SK-N-SH (cell line): ENCODE results near the gene MACROD2. TPM values are rescaled to one million over a fixed set of nuclear protein-coding genes. Genes with fewer than 3 reads are reported as not detected.

Experiments
- CTCF ChIA-PET: fragments of 300-600, 350-600 bp; formaldehyde crosslinking; extraction: SDS; loops from one replicate; lab custom pipeline; 2021; lab: Yijun Ruan, JAX
- POLR2A ChIA-PET: fragments of 350-600 bp; sonication (Branson Sonifier 250); formaldehyde crosslinking; extraction: SDS; loops from one replicate; lab custom pipeline; 2020; ENCODE audit warnings: antibody characterized with exemption, inconsistent platforms; lab: Yijun Ruan, JAX
- DNase-seq: peaks from one replicate; pipeline ENCODE4 v3.0.0; 2012
- H2AFZ ChIP-seq: fragments of 200-600 bp; sonication (generic); 2 replicates; pipeline ENCODE4 v1.8.1; 2016; ENCODE audit warnings: antibody characterized with exemption, mild to moderate bottlenecking, low read depth
- H3F3A ChIP-seq: fragments of 200-600 bp; sonication (generic); replicated peaks from 2 replicates; pipeline ENCODE3; 2016; ENCODE audit warnings: antibody characterized with exemption, mild to moderate bottlenecking; ENCODE audit not compliant: insufficient read depth
- H3K27ac ChIP-seq, 2 experiments: fragments of 200-500 bp in 1 of 2; fragments of 200-600 bp in 1 of 2; sonication (Bioruptor generic) in 1 of 2; sonication (generic), shearing (Covaris generic) in 1 of 2; 2 replicates each; pipeline versions ENCODE4 v1.5.1 to v1.6.1; 2014 to 2016; ENCODE audit warnings: low read depth in 2 of 2, inconsistent platforms in 1 of 2, low read length in 1 of 2, mild to moderate bottlenecking in 1 of 2, mixed read lengths in 1 of 2
- H3K27me3 ChIP-seq: fragments of 200-600 bp; sonication (generic), shearing (Covaris generic); 2 replicates; pipeline ENCODE4 v1.6.1; 2016; ENCODE audit warnings: mixed run types; ENCODE audit not compliant: insufficient read depth
- H3K36me3 ChIP-seq, 2 experiments: fragments of 200-500 bp in 1 of 2; fragments of 200-600 bp in 1 of 2; sonication (Bioruptor generic) in 1 of 2; sonication (generic) in 1 of 2; replicated peaks in 1 of 2; 2 replicates each; pipeline versions ENCODE3 to v1.5.1; 2014 to 2016; ENCODE audit warnings: low read length in 1 of 2, mild to moderate bottlenecking in 1 of 2; ENCODE audit not compliant: insufficient read depth in 2 of 2, control insufficient read depth in 1 of 2
- H3K4me1 ChIP-seq, 2 experiments: fragments of 200-500 bp in 1 of 2; fragments of 200-600 bp in 1 of 2; sonication (Bioruptor generic) in 1 of 2; sonication (generic), shearing (Covaris generic) in 1 of 2; 2 replicates each; pipeline versions ENCODE4 v1.5.1 to v1.6.1; 2014 to 2016; ENCODE audit warnings: low read depth in 1 of 2, low read length in 1 of 2, mixed run types in 1 of 2; ENCODE audit not compliant: insufficient read depth in 2 of 2, control insufficient read depth in 1 of 2
- H3K4me2 ChIP-seq: fragments of 200-600 bp; sonication (generic), shearing (Covaris generic); 2 replicates; pipeline ENCODE4 v1.6.1; 2017; ENCODE audit warnings: mixed run types
- H3K4me3 ChIP-seq, 2 experiments: fragments of 200-500 bp in 1 of 2; fragments of 200-600 bp in 1 of 2; sonication (Bioruptor generic) in 1 of 2; sonication (generic), shearing (Covaris generic) in 1 of 2; 2 replicates each; pipeline versions ENCODE4 v1.5.1 to v1.8.1; 2014 to 2016; ENCODE audit warnings: low read depth in 2 of 2, inconsistent platforms in 1 of 2, low read length in 1 of 2, mild to moderate bottlenecking in 1 of 2, mixed read lengths in 1 of 2, moderate library complexity in 1 of 2
- H3K79me2 ChIP-seq: fragments of 200-600 bp; sonication (generic); 2 replicates; pipeline ENCODE4 v1.8.1; 2017; ENCODE audit warnings: mild to moderate bottlenecking; ENCODE audit not compliant: insufficient read depth
- H3K9ac ChIP-seq: fragments of 200-600 bp; sonication (generic); 2 replicates; pipeline ENCODE4 v1.6.1; 2017; ENCODE audit warnings: mixed run types
- H3K9me2 ChIP-seq: fragments of 200-600 bp; sonication (generic); 2 replicates; pipeline ENCODE4 v1.6.1; 2017; ENCODE audit warnings: mixed run types
- H3K9me3 ChIP-seq: fragments of 200-600 bp; sonication (generic); 2 replicates; pipeline ENCODE4 v1.6.1; 2017; ENCODE audit warnings: mixed run types, mild to moderate bottlenecking, moderate library complexity
- H4K20me1 ChIP-seq: fragments of 200-600 bp; sonication (generic); 2 replicates; pipeline ENCODE4 v1.6.1; 2017; ENCODE audit warnings: mild to moderate bottlenecking, mixed run types; ENCODE audit not compliant: insufficient read depth
- ELF1 ChIP-seq: IDR thresholded peaks from 2 replicates; pipeline ENCODE4 v1.4.0; 2012
- EP300 ChIP-seq, 2 experiments: IDR thresholded peaks; 2 replicates each; pipeline versions ENCODE4 v1.4.0 to v1.6.1; 2012; ENCODE audit warnings: borderline replicate concordance in 1 of 2, low read depth in 1 of 2, low read length in 1 of 2
- EZH2phosphoT487 ChIP-seq: fragments of 200-600 bp; sonication (generic); IDR thresholded peaks from 2 replicates; pipeline ENCODE4 v1.6.1; 2017; ENCODE audit warnings: low read depth, mixed run types, mild to moderate bottlenecking, antibody characterized with exemption, moderate library complexity, borderline replicate concordance
- FOXJ3 ChIP-seq: sonication (generic); formaldehyde crosslinking; IDR thresholded peaks from 2 replicates; pipeline ENCODE4 v1.5.1; 2020; ENCODE audit warnings: mild to moderate bottlenecking, missing genetic modification reagents
- FOXM1 ChIP-seq: IDR thresholded peaks from 2 replicates; pipeline ENCODE4 v1.4.0; 2012; ENCODE audit warnings: low read depth, mild to moderate bottlenecking
- GATA2 ChIP-seq: sonication (generic); formaldehyde crosslinking; IDR thresholded peaks from 2 replicates; pipeline ENCODE4 v1.5.0; 2020; ENCODE audit warnings: mild to moderate bottlenecking, missing genetic modification reagents
- IRF3 ChIP-seq: fragments of 150-350 bp; IDR thresholded peaks from 2 replicates; pipeline ENCODE4 v1.6.1; 2016; ENCODE audit warnings: mild to moderate bottlenecking, low read depth, low read length
- JUND ChIP-seq: IDR thresholded peaks from 2 replicates; pipeline ENCODE4 v1.4.0; 2012
- MAX ChIP-seq: IDR thresholded peaks from 2 replicates; pipeline ENCODE4 v1.4.0; 2012; ENCODE audit warnings: low read depth
- MXI1 ChIP-seq: IDR thresholded peaks from 2 replicates; pipeline ENCODE4 v1.6.1; 2012; ENCODE audit warnings: mild to moderate bottlenecking, low read depth, low read length, improper control_type of control experiment
- NFIC ChIP-seq: IDR thresholded peaks from 2 replicates; pipeline ENCODE4 v1.4.0; 2012; ENCODE audit warnings: borderline replicate concordance
- NRF1 ChIP-seq: IDR thresholded peaks from 2 replicates; pipeline ENCODE4 v1.6.1; 2012; ENCODE audit warnings: low read depth, mild to moderate bottlenecking, low read length
- PBX3 ChIP-seq: IDR thresholded peaks from 2 replicates; pipeline ENCODE4; 2012
- POLR2AphosphoS5 ChIP-seq: IDR thresholded peaks from 2 replicates; pipeline ENCODE4 v1.6.1; 2012; ENCODE audit warnings: low read depth, low read length
- RAD21 ChIP-seq: IDR thresholded peaks from 2 replicates; pipeline ENCODE4 v1.6.1; 2012; ENCODE audit warnings: mild to moderate bottlenecking, low read length
- RCOR1 ChIP-seq: fragments of 150-350 bp; IDR thresholded peaks from 2 replicates; pipeline ENCODE4 v1.6.1; 2017; ENCODE audit warnings: antibody characterized with exemption, low read length
- REST ChIP-seq: IDR thresholded peaks from 2 replicates; pipeline ENCODE4 v1.6.1; 2012; ENCODE audit warnings: mild to moderate bottlenecking, low read depth, low read length, moderate library complexity
- RXRA ChIP-seq: IDR thresholded peaks from 2 replicates; pipeline ENCODE4 v1.4.0; 2012; ENCODE audit warnings: low read depth, mild to moderate bottlenecking, borderline replicate concordance
- SIN3A ChIP-seq: IDR thresholded peaks from 2 replicates; pipeline ENCODE4 v1.6.1; 2012; ENCODE audit warnings: low read depth, mild to moderate bottlenecking, low read length, moderate library complexity, borderline replicate concordance
- TAF1 ChIP-seq: IDR thresholded peaks from 2 replicates; pipeline ENCODE4 v1.6.1; 2012; ENCODE audit warnings: low read depth, mild to moderate bottlenecking, low read length, moderate library complexity, borderline replicate concordance
- TCF12 ChIP-seq: IDR thresholded peaks from 2 replicates; pipeline ENCODE4 v1.4.0; 2012
- TEAD4 ChIP-seq: IDR thresholded peaks from 2 replicates; pipeline ENCODE4 v1.4.0; 2012; ENCODE audit warnings: mild to moderate bottlenecking, borderline replicate concordance; ENCODE audit not compliant: insufficient read depth
- WGBS: methylation state at CpG from one replicate; pipeline ENCODE4 v1.1.6; 2017; ENCODE audit warnings: low lambda C conversion rate; 5-methylcytosine and 5-hydroxymethylcytosine counted together
- polyA plus RNA-seq, 3 experiments: library from polyadenylated mRNA; depleted of rRNA; stranded (reverse); fragments of >200 nt; gene quantifications; 2 replicates each; pipeline ENCODE4 v1.2.3, GENCODE V29; 2012

The MACROD2 gene
- polyA plus RNA-seq, 1 of the 3 experiments (the other 2 are of a cell fraction) = 0.33 TPM

GRCh38 chr20:14712302-14712739 lies 717.0 kb downstream of the MACROD2 start (continued):
- TF ChIP-seq MXI1 (no peak), POLR2AphosphoS5 (peak; percentile 42; the same call in 1 of the 2 replicates), GATA2 (CRISPR knock-in tag) (no peak), NRF1 (no peak), TEAD4 (peak; percentile 90), RCOR1 (no peak), TCF12 (peak; percentile 92), PBX3 (peak; percentile 96), EZH2phosphoT487 (no peak), ELF1 (0 out of 2 replicates have a peak, but pooled peaks have one; percentile 16), FOXM1 (peak; percentile 51; the same call in 1 of the 2 replicates)

GRCh38 chr20:14715400-14715799 lies 720.1 kb downstream of the MACROD2 start:
- CTCF ChIA-PET = no interaction called here
- Histone ChIP-seq H4K20me1 (no peaks in the 10 kb centered on the region), H3K9me2 (no peaks in the 10 kb centered on the region), H2AFZ (no peak overlapping the region), H3K27me3 (no peaks in the 10 kb centered on the region), H3K27ac (no peak overlapping the region), H3K36me3 (no peaks in the 10 kb centered on the region), H3K4me1 (peaks cover 0 to 8% of the 10 kb centered on the region in 2 experiments; a peak in 3 of 4 replicates), H3F3A (no peaks in the 10 kb centered on the region), H3K4me2 (no peak overlapping the region), H3K9ac (no peak overlapping the region), H3K9me3 (no peaks in the 10 kb centered on the region), H3K4me3 (no peak overlapping the region), H3K79me2 (no peaks in the 10 kb centered on the region)
- TF ChIP-seq RCOR1 (no peak), FOXJ3 (CRISPR knock-in tag) (no peak), EP300 (IDR thresholded peaks at IDR 0.05; ENCODE audit: borderline replicate concordance in 1 of 2, low read depth in 1 of 2, low read length in 1 of 2) (no peak), RXRA (no peak), EZH2phosphoT487 (no peak), NFIC (no peak), REST (no peak), TAF1 (no peak), ELF1 (no peak), POLR2AphosphoS5 (no peak), SIN3A (no peak), TCF12 (no peak), JUND (no peak), RAD21 (no peak), PBX3 (no peak), IRF3 (no peak), MAX (no peak)
- DNase-seq = no peak
- WGBS = 90% methylated on average over 3 of the region's 3 CpGs
- POLR2A ChIA-PET = no interaction called here
